ENCODE data around the gene RABAC1.

RABAC1 gene

DNA sequence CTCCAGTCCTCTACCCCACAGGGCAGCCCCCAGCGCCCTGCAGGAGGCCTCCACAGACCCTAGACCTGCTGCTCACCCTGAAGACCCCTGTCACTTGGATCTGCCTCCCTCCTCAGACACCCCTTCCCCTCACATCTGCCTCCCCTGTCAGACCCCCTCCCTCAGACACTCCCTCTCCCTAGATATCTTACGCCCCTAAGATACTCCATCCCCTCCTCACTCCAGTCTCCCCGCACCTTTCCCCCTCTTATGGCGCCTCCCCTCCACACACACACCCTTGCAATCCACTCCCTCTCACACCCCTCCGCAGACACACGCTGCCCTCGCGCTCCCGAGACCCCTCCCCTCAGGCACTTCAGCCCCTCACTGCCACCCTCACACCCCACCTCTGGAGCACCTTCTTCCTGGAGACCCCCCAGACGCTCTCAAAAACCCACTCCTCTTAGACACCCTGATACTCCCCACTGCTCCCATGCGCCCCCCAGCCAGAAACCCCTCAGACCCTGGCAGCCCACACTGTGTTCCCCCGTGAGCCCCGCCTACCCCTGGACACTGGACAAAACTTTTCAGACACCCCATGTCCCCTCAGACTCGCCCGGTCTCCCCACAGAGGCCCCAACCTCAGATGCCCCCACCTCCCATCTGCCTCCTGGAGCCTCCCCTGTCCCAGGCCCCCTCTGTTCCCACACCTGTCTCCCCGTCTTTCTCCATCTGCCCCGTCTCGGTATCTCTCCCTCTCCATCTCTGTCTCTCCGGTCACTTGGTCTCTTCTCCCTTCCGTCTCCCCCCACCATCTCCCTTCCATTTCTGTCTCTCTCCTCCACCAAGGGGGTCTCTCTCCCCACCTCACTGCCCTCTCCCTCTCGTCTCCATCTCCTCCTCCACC lies 45.3 kb downstream of the RABAC1 start:
- DNase-seq: no peak

DNA sequence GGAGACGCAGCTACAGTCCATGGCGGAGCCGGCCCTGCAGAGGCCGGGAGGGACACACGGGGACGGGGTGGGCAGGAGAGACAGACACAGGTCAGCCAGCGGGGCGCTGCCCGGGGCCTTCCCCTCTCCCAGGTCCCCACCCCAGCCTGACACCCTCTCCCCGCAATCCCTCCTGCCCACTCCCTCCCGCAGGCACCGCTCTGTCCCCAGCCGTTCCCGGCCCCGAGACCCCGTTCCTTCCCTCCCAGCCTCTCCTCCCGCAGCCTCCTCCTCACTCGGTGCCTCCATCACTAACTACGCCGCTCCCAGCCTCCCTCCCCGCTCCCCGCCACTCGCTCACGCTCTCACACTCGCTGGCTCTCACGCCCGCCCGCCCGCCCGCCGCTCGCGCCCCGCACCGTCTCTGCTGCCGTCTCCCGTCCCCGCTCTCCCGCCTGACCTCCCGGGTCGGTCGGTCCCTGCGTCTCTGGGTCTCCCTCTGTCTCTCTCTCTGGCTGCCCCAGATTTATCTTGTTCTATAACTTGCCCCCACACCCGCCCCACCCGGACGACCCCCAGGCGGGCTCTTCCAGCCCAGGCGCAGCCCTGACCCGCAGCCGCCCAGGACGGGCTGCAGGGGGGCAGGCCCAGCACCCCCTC lies 46.1 kb downstream of the RABAC1 start:
- DNase-seq: no peak

DNA sequence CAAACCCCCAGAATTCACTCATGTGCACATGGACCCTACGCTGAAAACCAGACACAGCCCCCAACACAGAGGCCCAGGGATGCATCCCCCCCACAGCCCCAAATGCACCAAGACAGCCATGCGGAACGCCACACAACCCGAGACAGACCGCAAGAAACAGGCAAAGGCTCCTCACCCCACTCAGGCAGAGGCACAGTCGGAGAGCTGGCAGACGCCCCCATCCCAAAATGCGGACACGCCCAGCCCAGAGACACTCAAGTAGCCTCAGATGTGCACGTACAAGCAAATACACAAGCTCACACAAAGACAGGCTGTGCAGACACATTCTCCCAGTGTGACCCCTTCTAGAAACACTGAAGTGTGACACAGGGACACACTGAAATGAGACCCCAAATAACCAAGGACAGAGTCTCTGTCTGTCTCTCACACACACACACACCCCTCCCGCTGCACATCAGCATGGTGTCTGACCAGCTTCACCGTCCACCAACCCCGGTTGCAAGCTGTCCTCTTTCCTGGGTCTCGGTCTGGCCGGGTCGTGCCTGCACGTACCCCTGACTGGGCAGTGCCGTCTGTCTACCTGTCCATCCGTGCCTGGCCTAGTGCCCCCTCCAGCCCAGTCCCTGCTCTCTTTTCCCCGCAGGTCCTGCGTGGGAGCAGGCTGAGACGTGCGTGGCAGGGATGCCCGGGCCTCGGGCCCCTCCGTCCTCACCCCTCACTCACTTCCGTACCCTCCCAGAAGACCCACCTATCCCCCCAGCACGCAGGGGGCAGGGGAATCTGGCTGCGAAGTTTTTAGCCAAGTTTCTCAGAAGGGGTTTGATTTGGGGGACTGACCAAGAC lies 47.0 kb downstream of the RABAC1 start:
- DNase-seq: no peak

DNA sequence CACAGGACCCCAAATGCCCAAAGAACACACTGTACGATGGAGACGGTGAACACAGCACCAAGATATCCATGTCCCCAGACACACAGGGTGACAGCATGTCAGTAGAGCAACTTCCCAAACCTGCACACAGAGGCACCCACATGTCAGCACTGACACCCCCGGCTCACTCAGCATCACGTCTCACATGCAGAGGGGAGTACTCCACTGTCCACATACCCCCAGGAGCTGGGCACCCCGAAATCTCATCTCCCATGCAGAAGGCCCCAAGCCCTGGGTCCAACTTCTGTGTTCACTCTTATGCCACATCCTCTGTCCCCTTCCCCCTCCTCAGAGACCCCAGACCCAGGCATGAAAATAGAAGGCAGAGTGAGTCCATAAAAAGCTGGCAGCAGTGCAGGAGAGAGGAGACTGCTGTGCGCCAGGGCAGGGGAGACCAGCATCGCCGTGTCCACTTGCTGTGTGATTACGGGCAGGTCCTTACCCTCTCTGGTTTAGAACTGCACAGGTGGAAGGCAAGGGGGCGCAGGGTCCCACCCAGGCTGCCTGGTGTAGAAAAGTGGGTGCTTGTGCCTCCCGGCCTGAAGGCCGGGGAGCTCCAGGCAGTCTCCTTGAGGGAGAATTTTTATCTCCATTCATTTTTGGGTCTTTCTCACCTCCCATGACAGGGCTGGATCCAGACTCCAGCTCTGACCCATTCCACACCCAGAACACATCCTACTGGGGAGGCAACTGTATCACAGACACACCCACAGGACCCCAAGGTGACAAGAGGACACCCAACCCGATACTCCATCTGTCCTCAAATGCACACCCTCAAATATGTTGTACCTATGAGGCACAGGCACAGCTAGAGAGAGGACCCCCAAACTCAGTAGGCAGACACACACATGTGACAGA lies 47.9 kb downstream of the RABAC1 start:
- no peak for DNase-seq

DNA sequence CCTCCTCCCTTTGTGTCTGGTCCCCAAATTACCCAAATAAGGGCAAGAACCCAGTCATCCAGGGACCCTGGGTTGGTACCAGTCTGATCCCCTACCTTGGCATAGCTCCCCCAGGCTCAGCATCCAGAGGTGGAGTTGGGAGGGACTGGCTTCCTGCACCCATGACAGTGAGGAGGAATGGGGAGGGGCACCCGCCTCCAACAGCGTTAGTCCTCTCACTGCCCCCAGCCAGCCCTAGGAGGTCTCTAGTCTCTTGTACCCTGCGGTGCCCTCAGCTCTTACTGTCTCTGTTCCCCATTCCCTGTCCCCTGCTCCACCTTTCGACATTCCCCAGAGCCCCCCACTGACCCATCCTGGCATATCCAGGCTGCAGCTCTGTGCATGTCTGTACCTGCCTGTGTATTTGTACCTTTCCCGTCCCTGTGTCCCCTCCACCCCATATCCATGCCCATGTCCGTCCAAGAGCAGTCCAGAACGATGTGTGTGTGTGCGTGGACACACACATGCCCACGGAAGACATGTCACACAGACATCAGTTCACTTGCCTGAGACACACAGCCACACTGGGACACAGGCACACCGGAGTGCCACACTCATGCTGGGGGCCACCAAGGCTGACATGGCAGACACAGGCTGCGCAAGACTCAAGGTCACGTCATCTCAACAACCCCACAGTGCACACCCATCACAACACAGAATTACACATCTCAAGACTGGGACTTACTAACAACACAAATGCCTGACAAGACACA lies 48.7 kb downstream of the RABAC1 start:
- DNase-seq: no peak

DNA sequence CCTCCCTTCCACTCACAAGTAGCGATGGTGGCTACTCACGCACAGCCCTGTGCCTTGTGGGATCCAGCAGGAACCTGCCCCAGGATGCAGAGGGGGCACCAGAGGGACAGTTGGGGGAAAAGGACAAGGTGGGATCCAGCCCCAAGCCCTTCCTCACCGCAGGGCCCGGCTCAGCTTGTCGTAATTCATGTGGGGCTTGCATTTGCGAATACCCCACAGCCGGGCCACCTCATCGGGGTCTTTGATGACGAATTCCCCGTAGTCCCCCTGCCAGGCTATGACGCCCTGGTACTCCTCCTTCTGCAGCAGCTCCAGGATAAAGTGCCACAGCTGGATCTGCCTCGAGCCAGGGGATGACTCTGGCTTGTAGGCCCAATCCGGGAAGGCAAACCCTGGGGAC lies 49.4 kb downstream of the RABAC1 start:
- DNase-seq: no peak

DNA sequence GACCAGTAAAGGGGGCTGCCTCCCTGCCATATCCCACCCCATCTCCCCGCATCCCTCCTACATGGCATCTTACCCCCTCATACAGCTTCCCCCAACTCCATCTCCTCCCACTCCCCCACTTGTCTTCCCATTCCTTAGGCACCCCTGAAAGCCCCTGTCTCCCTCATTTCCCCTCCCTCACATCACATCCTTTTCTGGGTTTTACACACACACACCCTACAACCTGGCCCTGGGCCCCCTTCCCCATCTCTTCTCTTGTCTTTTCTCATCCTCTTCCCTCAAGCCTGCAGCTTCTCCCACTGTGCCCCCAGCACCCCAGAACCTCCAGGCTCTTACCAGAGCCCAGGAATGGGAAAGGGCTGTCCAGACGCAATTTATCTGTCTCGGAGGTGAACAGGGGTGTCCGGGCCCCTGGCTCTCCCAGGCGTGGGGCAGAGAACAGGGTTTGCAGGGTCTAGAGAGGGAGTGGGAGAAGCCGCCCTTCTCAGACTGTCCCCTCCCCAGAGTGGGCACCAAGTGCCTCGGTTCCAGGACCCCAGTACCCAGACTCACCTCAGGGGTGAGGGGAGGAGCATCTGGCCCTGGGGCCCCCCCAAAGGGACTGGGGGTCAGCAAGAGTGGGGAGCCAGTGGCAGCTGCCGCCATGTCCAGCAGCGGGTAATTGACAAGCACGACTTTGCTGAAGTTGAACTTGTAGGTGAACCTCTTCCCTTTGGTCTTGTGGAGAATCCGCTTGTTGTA lies 50.2 kb downstream of the RABAC1 start:
- DNase-seq: no peak

DNA sequence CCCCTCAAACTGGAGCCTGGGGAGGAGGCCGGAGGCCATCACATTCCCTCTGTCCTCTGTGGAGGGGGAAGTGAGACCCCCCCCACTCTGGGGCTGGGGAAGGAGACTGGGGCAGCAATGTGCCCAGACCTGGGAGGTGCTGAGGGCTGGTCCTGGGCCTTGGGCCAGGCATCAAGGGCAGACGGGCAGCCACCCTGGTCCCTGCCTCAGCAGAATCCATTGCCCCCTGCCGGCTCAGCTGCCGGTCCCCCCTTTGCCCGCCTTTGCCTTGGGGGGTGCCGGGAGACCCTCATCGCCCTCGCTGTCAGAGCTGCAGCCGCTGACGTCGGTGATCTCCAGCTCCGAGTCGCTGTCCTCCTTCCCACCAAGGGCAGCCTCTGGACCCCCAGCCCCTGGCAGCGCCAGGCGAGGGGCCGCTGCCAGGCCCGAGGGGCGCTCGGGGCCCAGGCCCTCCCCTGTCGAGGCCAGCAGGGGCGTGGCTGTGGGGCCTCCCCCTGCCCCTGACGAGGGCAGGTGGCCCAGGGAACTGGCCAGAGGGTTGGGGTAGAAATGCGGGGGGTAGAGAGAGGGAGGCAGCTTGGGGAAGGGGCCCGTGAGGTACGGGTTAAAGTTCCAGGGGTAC lies 51.0 kb downstream of the RABAC1 start:
- no peak for DNase-seq

DNA sequence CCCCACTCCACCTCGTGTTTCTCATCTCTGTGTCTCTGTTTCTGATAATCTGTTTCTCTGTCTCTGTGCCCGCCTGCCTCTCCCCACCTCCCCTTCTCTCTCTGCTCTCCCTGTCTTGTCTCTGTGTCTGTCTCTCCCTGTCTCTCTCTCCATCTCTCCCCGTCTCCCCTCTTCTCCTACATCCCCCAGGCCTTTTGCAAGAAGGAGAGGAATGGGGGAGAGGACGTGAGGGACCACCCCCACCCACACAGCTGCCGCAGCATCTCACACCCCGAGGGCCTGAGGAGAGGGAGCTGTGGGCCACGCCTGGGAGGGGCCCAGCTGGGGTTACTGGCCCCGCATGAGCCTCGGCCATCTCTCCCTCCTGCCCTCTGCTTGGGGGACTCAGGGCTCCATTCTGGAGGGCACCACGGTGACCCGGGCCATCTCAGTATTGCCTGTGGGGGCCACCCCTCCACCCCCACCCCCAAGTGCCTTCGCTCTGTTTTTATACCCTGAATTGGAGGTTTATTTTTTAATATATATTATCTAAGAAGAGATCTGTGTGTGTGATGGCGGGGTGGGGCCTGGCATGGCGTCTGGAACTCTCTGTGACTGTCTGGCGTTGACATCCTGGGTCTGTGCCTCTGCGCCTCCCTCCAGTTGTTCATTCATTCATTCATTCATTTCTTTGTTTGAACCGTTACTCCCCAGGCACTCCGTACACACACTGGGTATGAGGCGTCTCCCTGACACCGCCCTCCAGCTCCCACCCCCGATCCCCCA lies 52.0 kb downstream of the RABAC1 start:
- DNase-seq: no peak

Data from NCI-H510A treated with DMSO at 0.1 percent for 48 hours (cell line).